Fibroblast of lung (primary cell): ENCODE measurements around the gene CLIP1.

Source experiments
- CTCF ChIP-seq, 2 donors: IDR thresholded peaks in 1 of 2; conservative IDR thresholded peaks in 1 of 2; 1 replicate in 1 of 2; 2 replicates in 1 of 2; pipeline ENCODE4 v1.5.1; 2011 to 2012; ENCODE audit warnings: low read length in 2 of 2, control low read depth in 1 of 2, inconsistent platforms in 1 of 2, low read depth in 1 of 2, mild to moderate bottlenecking in 1 of 2
- EZH2 ChIP-seq: IDR thresholded peaks from 2 replicates; pipeline ENCODE4 v1.5.1; 2012; ENCODE audit warnings: low read length, control low read depth, mild to moderate bottlenecking; ENCODE audit errors: missing control alignments

GRCh38 chr12:122412851-122413433, 9.5 kb downstream of the CLIP1 start:
- TF ChIP-seq CTCF (conservative IDR thresholded peaks at IDR 0.05 in 1 of 2, IDR thresholded peaks at IDR 0.05 in 1 of 2; ENCODE audit: low read depth in 1 of 2, low read length in 2 of 2) (no peak), EZH2 (no peak)
